Keratinocyte (primary cell): Measurements from ENCODE around the gene DRD2. TPM values are rescaled to one million over a fixed set of nuclear protein-coding genes. Genes with fewer than 3 reads are reported as not detected.

Experiments used
- DNase-seq: peaks from one replicate; pipeline ENCODE4 v3.0.0-alpha.2; 2011; ENCODE audit warnings: low read depth, missing footprints, low spot score
- FAIRE-seq: peaks from 2 replicates; lab custom pipeline; 2011; peaks lifted over from hg19 to GRCh38; lab: Jason Lieb, UNC
- H2AFZ ChIP-seq: 2 replicates; pipeline ENCODE4 v1.6.0; 2012; ENCODE audit warnings: low read length, control low read depth, inconsistent platforms; ENCODE audit not compliant: control insufficient read depth
- H3K27ac ChIP-seq: 2 replicates; pipeline ENCODE4 v1.5.1; 2011; ENCODE audit warnings: low read length; ENCODE audit not compliant: control insufficient read depth, insufficient read depth
- H3K27me3 ChIP-seq: 3 replicates; pipeline ENCODE4 v1.6.0; 2011; ENCODE audit warnings: low read length; ENCODE audit not compliant: control insufficient read depth, insufficient read depth; ENCODE audit errors: extremely low read depth
- H3K36me3 ChIP-seq, 2 experiments: 2 replicates in 1 of 2; 3 replicates in 1 of 2; pipeline ENCODE4 v1.5.1; 2011; ENCODE audit warnings: low read length in 2 of 2, mild to moderate bottlenecking in 1 of 2; ENCODE audit not compliant: control insufficient read depth in 2 of 2, insufficient read depth in 2 of 2; ENCODE audit errors: extremely low read depth in 1 of 2
- H3K4me1 ChIP-seq: 3 replicates; pipeline ENCODE4 v1.5.1; 2011; ENCODE audit warnings: low read length; ENCODE audit not compliant: control insufficient read depth, insufficient read depth; ENCODE audit errors: extremely low read depth
- H3K4me2 ChIP-seq: 3 replicates; pipeline ENCODE4 v1.6.0; 2011; ENCODE audit warnings: low read depth, low read length; ENCODE audit not compliant: control insufficient read depth, insufficient read depth; ENCODE audit errors: extremely low read depth
- H3K4me3 ChIP-seq, 3 experiments: fragments of 200-600 bp in 1 of 3; sonication (generic) in 1 of 3; 2 replicates in 2 of 3; 3 replicates in 1 of 3; pipeline ENCODE4 v1.5.1; 2011 to 2016; ENCODE audit warnings: low read length in 3 of 3, mild to moderate bottlenecking in 3 of 3, control low read depth in 2 of 3, inconsistent platforms in 1 of 3, low read depth in 1 of 3, mixed read lengths in 1 of 3, mixed run types in 1 of 3, moderate library complexity in 1 of 3; ENCODE audit not compliant: control insufficient read depth in 2 of 3, insufficient read depth in 2 of 3; ENCODE audit errors: extremely low read depth in 1 of 3
- H3K79me2 ChIP-seq: 2 replicates; pipeline ENCODE4 v1.6.0; 2012; ENCODE audit warnings: low read length; ENCODE audit not compliant: control insufficient read depth, insufficient read depth
- H3K9ac ChIP-seq: 3 replicates; pipeline ENCODE4 v1.6.0; 2011; ENCODE audit warnings: low read length; ENCODE audit not compliant: control insufficient read depth, insufficient read depth; ENCODE audit errors: extremely low read depth
- H3K9me1 ChIP-seq: 3 replicates; pipeline ENCODE4 v1.6.0; 2011; ENCODE audit warnings: low read length; ENCODE audit not compliant: control insufficient read depth, insufficient read depth; ENCODE audit errors: extremely low read depth
- H3K9me3 ChIP-seq: 2 replicates; pipeline ENCODE4 v1.5.1; 2012; ENCODE audit warnings: low read depth, low read length; ENCODE audit not compliant: control insufficient read depth
- H4K20me1 ChIP-seq: 3 replicates; pipeline ENCODE4 v1.6.0; 2011; ENCODE audit warnings: low read length; ENCODE audit not compliant: control insufficient read depth, insufficient read depth; ENCODE audit errors: extremely low read depth
- CTCF ChIP-seq, 3 experiments: IDR thresholded peaks in 1 of 3; conservative IDR thresholded peaks in 1 of 3; optimal IDR thresholded peaks in 1 of 3; 2 replicates in 2 of 3; 3 replicates in 1 of 3; pipeline versions ENCODE3 to v1.5.1; 2011; ENCODE audit warnings: low read length in 3 of 3, mild to moderate bottlenecking in 3 of 3, moderate library complexity in 2 of 3, control low read depth in 1 of 3, inconsistent platforms in 1 of 3; ENCODE audit not compliant: insufficient read depth in 2 of 3; ENCODE audit errors: extremely low read depth in 1 of 3
- EZH2 ChIP-seq: IDR thresholded peaks from one replicate; pipeline ENCODE4 v1.6.1; 2012; ENCODE audit warnings: inconsistent platforms, mild to moderate bottlenecking, low read length, moderate library complexity
- dilution Hi-C: fragments of 300-500 bp; cut with MboI; formaldehyde crosslinking; loops from one replicate; pipeline ENCODE4 v1.7.0; 2020; ENCODE audit warnings: low sequenced_read_pairs; ENCODE audit not compliant: extremely low pct_ligation_motif_present
- polyA plus RNA-seq, 5 experiments: library from polyadenylated mRNA; depleted of rRNA in 3 of 5; stranded (reverse) in 3 of 5; stranded (forward) in 1 of 5; unstranded in 1 of 5; fragments of >200 nt; gene quantifications; 1 replicate in 1 of 5; 2 replicates in 3 of 5; 3 replicates in 1 of 5; pipeline versions ENCODE4 v1.2.1 to v1.2.3, GENCODE V29; 2011 to 2012; ENCODE audit warnings: missing spikeins in 2 of 5, low read depth in 1 of 5, low replicate concordance in 1 of 5

The DRD2 gene
- polyA plus RNA-seq, 1 donor (not counting 4 experiments of a cell fraction or from before 2014, with no cell fraction given) = 0.26 TPM

- no peaks in the 10 kb centered on the region for H3K9me1 ChIP-seq
Observed at GRCh38 chr11:113375402-113375801, 99.8 kb downstream of the DRD2 start.

GRCh38 chr11:113373981-113374560 lies 101.1 kb downstream of the DRD2 start:
- H3K9me1 ChIP-seq = no peaks in the 10 kb centered on the region
- DNase-seq = no peak
- FAIRE-seq = no peak
- H3K4me1 ChIP-seq = peaks cover 44% of the 10 kb centered on the region
- H4K20me1 ChIP-seq = no peaks in the 10 kb centered on the region
- TF ChIP-seq CTCF (optimal IDR thresholded peaks at IDR 0.05 in 1 of 3, IDR thresholded peaks at IDR 0.05 in 1 of 3, conservative IDR thresholded peaks at IDR 0.05 in 1 of 3; ENCODE audit: extremely low read depth in 1 of 3, insufficient read depth in 2 of 3, low read length in 3 of 3) (no peak), EZH2 (no peak)
- H3K9me3 ChIP-seq = no peaks in the 10 kb centered on the region
- no peaks in the 10 kb centered on the region for H3K36me3 ChIP-seq
- no peak overlapping the region for H2AFZ ChIP-seq
- H3K4me3 ChIP-seq = no peak overlapping the region
- dilution Hi-C loops = no loop called here
- no peak overlapping the region for H3K4me2 ChIP-seq
- H3K79me2 ChIP-seq = no peaks in the 10 kb centered on the region
- no peaks in the 10 kb centered on the region for H3K27me3 ChIP-seq
- peak overlapping the region; percentile 45 for H3K27ac ChIP-seq
- no peak overlapping the region for H3K9ac ChIP-seq

More at GRCh38 chr11:113375402-113375801, 99.8 kb downstream of the DRD2 start:
- no peak for TF ChIP-seq CTCF (optimal IDR thresholded peaks at IDR 0.05 in 1 of 3, IDR thresholded peaks at IDR 0.05 in 1 of 3, conservative IDR thresholded peaks at IDR 0.05 in 1 of 3; ENCODE audit: extremely low read depth in 1 of 3, insufficient read depth in 2 of 3, low read length in 3 of 3)
- TF ChIP-seq EZH2 = no peak
- Histone ChIP-seq H3K27me3 (no peaks in the 10 kb centered on the region), H4K20me1 (no peaks in the 10 kb centered on the region), H3K9me3 (no peaks in the 10 kb centered on the region), H2AFZ (no peak overlapping the region), H3K27ac (no peak overlapping the region), H3K9ac (no peak overlapping the region), H3K4me1 (peaks cover 46% of the 10 kb centered on the region), H3K4me2 (no peak overlapping the region), H3K36me3 (no peaks in the 10 kb centered on the region), H3K4me3 (no peak overlapping the region), H3K79me2 (no peaks in the 10 kb centered on the region)
- no peak for DNase-seq
- FAIRE-seq = no peak
- dilution Hi-C loops = no loop called here
